ENCODE measurements around the gene ASCC1.

DNA sequence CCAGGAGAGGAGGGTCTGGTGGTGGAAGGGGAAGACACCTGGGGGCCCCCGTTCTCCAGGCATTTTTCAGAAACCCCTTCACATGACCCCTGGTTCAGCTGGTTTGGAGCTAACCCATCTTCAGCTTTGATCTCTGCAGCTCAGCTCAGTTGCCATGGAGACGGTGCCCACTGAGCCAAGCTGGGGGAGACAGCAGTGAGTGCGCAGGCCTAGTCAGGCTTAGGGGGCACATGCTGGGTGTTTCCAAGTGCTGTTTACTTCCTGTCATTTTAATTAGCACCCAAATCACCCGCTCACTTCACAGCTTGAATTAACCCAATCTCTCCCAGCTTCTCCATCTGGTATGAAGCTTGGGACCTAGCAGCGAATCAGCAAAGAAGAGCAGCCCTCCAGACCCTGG lies 136.7 kb downstream of the ASCC1 start:
- TF ChIP-seq, protein P1, sequence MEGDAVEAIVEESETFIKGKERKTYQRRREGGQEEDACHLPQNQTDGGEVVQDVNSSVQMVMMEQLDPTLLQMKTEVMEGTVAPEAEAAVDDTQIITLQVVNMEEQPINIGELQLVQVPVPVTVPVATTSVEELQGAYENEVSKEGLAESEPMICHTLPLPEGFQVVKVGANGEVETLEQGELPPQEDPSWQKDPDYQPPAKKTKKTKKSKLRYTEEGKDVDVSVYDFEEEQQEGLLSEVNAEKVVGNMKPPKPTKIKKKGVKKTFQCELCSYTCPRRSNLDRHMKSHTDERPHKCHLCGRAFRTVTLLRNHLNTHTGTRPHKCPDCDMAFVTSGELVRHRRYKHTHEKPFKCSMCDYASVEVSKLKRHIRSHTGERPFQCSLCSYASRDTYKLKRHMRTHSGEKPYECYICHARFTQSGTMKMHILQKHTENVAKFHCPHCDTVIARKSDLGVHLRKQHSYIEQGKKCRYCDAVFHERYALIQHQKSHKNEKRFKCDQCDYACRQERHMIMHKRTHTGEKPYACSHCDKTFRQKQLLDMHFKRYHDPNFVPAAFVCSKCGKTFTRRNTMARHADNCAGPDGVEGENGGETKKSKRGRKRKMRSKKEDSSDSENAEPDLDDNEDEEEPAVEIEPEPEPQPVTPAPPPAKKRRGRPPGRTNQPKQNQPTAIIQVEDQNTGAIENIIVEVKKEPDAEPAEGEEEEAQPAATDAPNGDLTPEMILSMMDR (IDR thresholded peaks at IDR 0.05): no peak
- TF ChIP-seq EP300 (IDR thresholded peaks at IDR 0.05; ENCODE audit: low read depth): no peak
